ENCODE measurements around the gene FHOD3.

GRCh38 chr18:36760598-36760997 lies 463.1 kb downstream of the FHOD3 start:
- TF ChIP-seq CTCF (conservative IDR thresholded peaks at IDR 0.05; ENCODE audit: low read depth, low read length) (no peak), EZH2 (IDR thresholded peaks at IDR 0.05; ENCODE audit: borderline replicate concordance, low read depth, low read length, poor library complexity, severe bottlenecking) (no peak)

All from A673 (cell line).